ENCODE data around the gene HEBP1. TPM values are rescaled to one million over a fixed set of nuclear protein-coding genes. Genes with fewer than 3 reads are reported as not detected.

HEBP1 gene
- total RNA-seq, 2 donors from 2014 or later = 30.0 to 40.3 TPM

DNA sequence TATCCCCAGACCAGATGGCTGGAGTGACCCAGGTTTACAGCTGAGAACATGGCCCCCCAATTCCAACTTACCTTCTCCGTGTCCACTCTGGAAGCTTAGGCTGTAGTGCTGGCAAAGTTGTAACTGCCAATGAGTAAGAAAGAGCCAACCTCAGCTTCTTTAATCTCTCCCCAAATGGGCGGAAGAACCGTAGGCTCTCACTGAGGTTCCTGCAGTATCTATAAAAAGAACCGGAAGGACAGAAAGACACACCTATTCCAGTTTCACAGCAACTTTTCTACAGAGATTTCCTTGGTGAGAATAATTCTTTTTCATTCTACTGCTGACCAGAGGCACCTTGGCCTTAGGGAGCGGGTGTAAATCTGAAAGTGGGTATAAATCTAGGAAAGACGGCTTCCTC is 48.0 kb downstream of the HEBP1 start, which contains the start of gene GPRC5D:
GPRC5D (minus strand) TSS at position 135 of the 400 bp plus-strand sequence. CDS start 1,786 bp downstream, outside the sequence.
- TF ChIP-seq POLR2AphosphoS5 (IDR thresholded peaks at IDR 0.05) (no peak), POLR2A (IDR thresholded peaks at IDR 0.05) (no peak)
- TF ChIP-seq, protein P1, sequence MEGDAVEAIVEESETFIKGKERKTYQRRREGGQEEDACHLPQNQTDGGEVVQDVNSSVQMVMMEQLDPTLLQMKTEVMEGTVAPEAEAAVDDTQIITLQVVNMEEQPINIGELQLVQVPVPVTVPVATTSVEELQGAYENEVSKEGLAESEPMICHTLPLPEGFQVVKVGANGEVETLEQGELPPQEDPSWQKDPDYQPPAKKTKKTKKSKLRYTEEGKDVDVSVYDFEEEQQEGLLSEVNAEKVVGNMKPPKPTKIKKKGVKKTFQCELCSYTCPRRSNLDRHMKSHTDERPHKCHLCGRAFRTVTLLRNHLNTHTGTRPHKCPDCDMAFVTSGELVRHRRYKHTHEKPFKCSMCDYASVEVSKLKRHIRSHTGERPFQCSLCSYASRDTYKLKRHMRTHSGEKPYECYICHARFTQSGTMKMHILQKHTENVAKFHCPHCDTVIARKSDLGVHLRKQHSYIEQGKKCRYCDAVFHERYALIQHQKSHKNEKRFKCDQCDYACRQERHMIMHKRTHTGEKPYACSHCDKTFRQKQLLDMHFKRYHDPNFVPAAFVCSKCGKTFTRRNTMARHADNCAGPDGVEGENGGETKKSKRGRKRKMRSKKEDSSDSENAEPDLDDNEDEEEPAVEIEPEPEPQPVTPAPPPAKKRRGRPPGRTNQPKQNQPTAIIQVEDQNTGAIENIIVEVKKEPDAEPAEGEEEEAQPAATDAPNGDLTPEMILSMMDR (IDR thresholded peaks at IDR 0.05) = no peak
- Histone ChIP-seq H3K36me3 (no peaks in the 10 kb centered on the region), H3K27ac (no peak within 1 kb of the TSS), H3K4me1 (replicated peaks) (no peaks in the 10 kb centered on the region), H3K27me3 (replicated peaks; ENCODE audit: insufficient read depth) (no peaks in the 10 kb centered on the region), H3K4me3 (no peak within 1 kb of the TSS), H3K9me3 (no peaks in the 10 kb centered on the region)
- DNase-seq (ENCODE audit: low spot score) = no peak
- intact Hi-C loops (cut with DNase I) = no loop called here
- whole genome bisulfite sequencing = 84% methylated on average over 6 of the region's 6 CpGs

DNA sequence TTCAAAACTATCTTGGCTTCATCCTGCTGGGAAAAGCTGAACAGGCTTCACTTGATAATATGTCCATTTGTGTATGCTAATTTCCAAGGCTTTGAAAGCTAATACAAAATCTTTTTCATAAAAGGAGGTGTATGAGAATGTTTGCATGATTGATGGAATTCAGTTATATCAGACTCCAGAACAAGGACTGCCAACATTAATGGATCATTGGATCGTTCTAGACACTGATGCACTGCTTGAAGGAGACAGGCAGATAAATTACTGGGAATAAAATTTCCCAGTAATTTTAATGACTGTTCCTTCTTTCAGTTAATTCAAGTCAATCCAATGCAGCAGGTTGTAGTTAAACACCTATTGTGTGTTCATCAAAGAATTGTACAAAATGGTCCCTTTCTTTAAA is 48.6 kb downstream of the HEBP1 start:
- Histone ChIP-seq H3K27me3 (replicated peaks; ENCODE audit: insufficient read depth) (no peaks in the 10 kb centered on the region), H3K36me3 (no peaks in the 10 kb centered on the region), H3K4me1 (replicated peaks) (no peaks in the 10 kb centered on the region), H3K27ac (no peak overlapping the region), H3K4me3 (no peak overlapping the region), H3K9me3 (no peaks in the 10 kb centered on the region)
- intact Hi-C loops (cut with DNase I) = no loop called here
- DNase-seq (ENCODE audit: low spot score) = no peak
- 87% methylated on average over 1 of the region's 1 CpG for WGBS
- TF ChIP-seq POLR2AphosphoS5 (IDR thresholded peaks at IDR 0.05) (no peak), POLR2A (IDR thresholded peaks at IDR 0.05) (no peak)
- TF ChIP-seq, protein P1 (IDR thresholded peaks at IDR 0.05) = no peak

DNA sequence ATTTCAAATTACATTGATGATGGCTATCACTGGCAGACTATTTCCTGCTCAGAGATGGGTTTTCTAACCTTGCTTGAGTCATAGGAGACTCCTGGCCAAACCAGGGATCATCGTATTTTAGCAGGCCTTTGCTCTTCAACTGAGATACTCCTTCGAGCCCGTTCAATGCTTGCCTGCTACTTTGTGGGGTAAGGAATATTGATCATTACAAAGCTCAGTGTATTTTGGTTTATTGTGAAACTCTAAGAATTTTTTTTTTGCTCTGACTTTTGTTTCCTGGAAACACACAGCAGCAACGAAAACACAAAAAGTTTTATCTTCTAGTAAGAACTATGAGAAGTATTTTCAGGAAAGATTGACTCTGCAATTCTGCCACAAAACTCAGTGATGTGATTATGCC is 52.2 kb downstream of the HEBP1 start:
- TF ChIP-seq POLR2A (IDR thresholded peaks at IDR 0.05) = no peak
- TF ChIP-seq POLR2AphosphoS5 (IDR thresholded peaks at IDR 0.05) = no peak
- TF ChIP-seq, protein P1 (IDR thresholded peaks at IDR 0.05) = no peak
- Histone ChIP-seq H3K9me3 (no peaks in the 10 kb centered on the region), H3K27me3 (replicated peaks; ENCODE audit: insufficient read depth) (no peaks in the 10 kb centered on the region), H3K4me3 (no peak overlapping the region), H3K4me1 (replicated peaks) (no peaks in the 10 kb centered on the region), H3K27ac (no peak overlapping the region), H3K36me3 (no peaks in the 10 kb centered on the region)
- no peak for DNase-seq (ENCODE audit: low spot score)
- intact Hi-C loops (cut with DNase I) = no loop called here
- 92% methylated on average over 4 of the region's 4 CpGs for WGBS

DNA sequence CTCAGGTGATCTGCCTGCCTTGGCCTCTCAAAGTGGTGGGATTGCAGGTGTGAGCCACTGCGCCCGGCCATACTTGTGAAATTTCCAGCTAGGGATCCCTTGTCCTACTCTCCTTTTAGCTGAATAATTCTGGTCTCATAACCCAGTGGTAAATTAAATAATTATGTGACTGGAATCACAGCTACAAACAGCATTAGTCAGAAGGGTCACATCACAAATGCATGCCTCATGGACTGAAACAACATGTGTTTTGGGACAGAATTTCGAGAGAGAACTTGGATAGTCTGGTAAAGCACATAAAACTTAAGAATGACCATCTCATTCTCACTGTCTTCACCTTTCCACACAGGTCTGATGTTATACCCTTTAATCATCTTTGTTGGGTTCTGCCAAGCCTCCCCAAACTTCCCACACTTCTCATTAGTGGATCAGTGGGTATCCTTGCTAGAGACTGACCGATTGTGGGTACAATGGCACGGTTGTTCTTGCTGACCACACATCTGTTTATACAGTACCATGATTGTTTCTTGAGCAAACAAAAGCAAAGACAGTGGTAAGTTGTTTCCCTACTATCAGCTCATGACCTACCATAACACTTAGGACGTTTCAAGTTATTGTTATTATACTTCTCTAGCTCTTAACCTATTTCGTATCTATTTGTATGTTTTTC is 53.2 kb downstream of the HEBP1 start:
- no peaks in the 10 kb centered on the region for H3K9me3 ChIP-seq
- intact Hi-C loops (cut with DNase I) = no loop called here
- WGBS = 66% methylated on average over 7 of the region's 7 CpGs
- no peaks in the 10 kb centered on the region for H3K4me1 ChIP-seq (replicated peaks)
- no peak for DNase-seq (ENCODE audit: low spot score)
- no peak overlapping the region for H3K4me3 ChIP-seq
- no peaks in the 10 kb centered on the region for H3K36me3 ChIP-seq
- H3K27me3 ChIP-seq (replicated peaks; ENCODE audit: insufficient read depth) = no peaks in the 10 kb centered on the region
- no peak overlapping the region for H3K27ac ChIP-seq
- TF ChIP-seq, protein P1 (IDR thresholded peaks at IDR 0.05) = no peak
- TF ChIP-seq POLR2AphosphoS5 (IDR thresholded peaks at IDR 0.05) (no peak), POLR2A (IDR thresholded peaks at IDR 0.05) (no peak)

DNA sequence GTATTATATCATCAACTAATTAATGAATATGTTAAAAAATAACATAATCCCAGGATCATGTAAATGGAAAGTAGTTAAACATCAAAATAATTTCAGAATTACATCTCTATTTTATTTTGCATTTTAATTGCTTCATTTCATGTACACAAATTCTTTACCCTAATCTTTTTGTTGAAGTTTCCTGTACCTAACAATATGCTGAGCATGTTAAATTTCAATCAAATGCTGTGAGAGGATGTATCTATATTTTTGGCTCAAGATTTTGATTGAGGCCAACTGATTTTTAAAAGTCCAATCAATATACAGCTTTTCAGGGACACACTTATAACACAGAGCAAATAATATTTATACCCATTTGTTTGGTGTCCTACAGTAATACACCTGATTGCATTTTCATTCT is 54.5 kb downstream of the HEBP1 start:
- Histone ChIP-seq H3K27me3 (replicated peaks; ENCODE audit: insufficient read depth) (no peaks in the 10 kb centered on the region), H3K4me3 (no peak overlapping the region), H3K36me3 (no peaks in the 10 kb centered on the region), H3K9me3 (no peaks in the 10 kb centered on the region), H3K4me1 (replicated peaks) (no peaks in the 10 kb centered on the region), H3K27ac (no peak overlapping the region)
- intact Hi-C loops (cut with DNase I) = no loop called here
- DNase-seq (ENCODE audit: low spot score) = no peak
- TF ChIP-seq POLR2AphosphoS5 (IDR thresholded peaks at IDR 0.05) = no peak
- TF ChIP-seq, protein P1 (IDR thresholded peaks at IDR 0.05) = no peak
- no peak for TF ChIP-seq POLR2A (IDR thresholded peaks at IDR 0.05)

All from prostate gland (tissue), 2 donors.